ENCODE measurements around the gene MAD1L1. TPM values are rescaled to one million over a fixed set of nuclear protein-coding genes. Genes with fewer than 3 reads are reported as not detected.
"Not testable (repeated sequence)": the region's sequence is repeated elsewhere in the genome, so short reads cannot be mapped to it uniquely, and the experiment has no call there.

MAD1L1 gene
- total RNA-seq, 2 donors from 2014 or later: 18.9 to 24.9 TPM

- ATAC-seq (no peak), DNase-seq (no peak)
- intact Hi-C loops (cut with DNase I): no loop called here
Measured at GRCh38 chr7:1864161-1864940, 368.4 kb downstream of the MAD1L1 start.

GRCh38 chr7:1863091-1863900 is 369.4 kb downstream of the MAD1L1 start:
- DNase-seq (no peak), ATAC-seq (no peak)
- intact Hi-C loops (cut with DNase I): no loop called here

GRCh38 chr7:1862560-1862959 is 370.2 kb downstream of the MAD1L1 start:
- intact Hi-C loops (cut with DNase I): no loop called here
- ATAC-seq (no peak), DNase-seq (no peak)

DNA sequence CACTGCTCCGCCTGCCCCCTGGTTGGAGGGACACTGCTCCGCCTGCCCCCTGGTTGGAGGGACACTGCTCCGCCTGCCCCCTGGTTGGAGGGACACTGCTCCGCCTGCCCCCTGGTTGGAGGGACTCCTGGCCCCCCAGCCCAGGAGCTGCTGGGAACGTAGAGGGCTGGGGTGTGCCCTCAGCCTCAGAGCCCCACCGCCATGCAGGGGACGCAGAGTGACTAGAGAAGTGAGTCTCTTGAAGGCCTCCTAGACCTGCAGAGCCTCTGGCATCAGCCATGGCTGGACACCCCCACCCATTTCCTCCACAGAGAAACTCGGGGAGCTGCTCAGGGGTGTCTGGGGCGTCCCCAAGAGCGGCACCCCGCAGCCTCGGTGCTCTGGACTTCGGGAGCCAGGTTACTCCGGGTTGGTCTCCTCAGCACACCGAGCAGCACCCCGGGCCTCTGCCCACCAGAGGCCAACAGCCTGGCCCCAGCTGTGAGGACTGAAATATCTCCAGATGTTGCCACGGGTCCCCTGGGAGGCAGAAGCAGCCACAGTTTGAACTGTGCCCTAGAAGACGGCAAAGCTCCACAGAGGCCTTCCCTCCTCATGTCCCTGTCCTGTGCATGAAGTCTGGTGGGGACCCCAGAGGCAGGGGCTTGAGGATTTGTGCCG is 370.8 kb downstream of the MAD1L1 start:
- intact Hi-C loops (cut with DNase I): no loop called here
- no peak for DNase-seq
- peak in 1 of 2 donors; percentile 21 for ATAC-seq

DNA sequence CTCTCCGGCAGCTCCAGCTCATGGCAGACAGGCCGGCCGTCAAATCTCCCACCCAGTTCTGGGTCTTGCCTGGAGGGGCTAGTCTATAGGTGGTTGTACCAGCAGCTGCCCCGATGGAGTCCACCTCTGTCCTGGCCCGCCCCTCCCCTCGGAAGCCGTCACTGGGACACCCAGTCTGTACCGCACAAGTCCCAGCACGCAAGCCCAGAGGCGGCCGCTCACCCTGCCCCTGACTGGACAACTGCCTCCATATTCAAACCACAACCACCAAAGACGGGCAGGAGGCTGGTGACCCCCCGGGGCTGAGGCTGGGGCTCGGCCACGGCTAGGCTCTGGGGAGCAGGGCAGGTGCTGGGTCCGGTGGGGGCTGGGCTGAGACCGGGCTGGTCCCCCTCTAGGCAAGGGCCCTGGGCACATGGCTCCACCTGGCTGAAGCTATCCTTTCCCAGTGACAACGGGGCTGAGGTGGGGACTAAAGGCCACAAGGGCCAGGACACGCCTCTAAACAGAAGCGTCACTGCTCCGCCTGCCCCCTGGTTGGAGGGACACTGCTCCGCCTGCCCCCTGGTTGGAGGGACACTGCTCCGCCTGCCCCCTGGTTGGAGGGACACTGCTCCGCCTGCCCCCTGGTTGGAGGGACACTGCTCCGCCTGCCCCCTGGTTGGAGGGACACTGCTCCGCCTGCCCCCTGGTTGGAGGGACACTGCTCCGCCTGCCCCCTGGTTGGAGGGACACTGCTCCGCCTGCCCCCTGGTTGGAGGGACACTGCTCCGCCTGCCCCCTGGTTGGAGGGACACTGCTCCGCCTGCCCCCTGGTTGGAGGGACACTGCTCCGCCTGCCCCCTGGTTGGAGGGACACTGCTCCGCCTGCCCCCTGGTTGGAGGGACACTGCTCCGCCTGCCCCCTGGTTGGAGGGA is 371.6 kb downstream of the MAD1L1 start:
- intact Hi-C loops (cut with DNase I); ATAC-seq; DNase-seq: not testable (repeated sequence)

DNA sequence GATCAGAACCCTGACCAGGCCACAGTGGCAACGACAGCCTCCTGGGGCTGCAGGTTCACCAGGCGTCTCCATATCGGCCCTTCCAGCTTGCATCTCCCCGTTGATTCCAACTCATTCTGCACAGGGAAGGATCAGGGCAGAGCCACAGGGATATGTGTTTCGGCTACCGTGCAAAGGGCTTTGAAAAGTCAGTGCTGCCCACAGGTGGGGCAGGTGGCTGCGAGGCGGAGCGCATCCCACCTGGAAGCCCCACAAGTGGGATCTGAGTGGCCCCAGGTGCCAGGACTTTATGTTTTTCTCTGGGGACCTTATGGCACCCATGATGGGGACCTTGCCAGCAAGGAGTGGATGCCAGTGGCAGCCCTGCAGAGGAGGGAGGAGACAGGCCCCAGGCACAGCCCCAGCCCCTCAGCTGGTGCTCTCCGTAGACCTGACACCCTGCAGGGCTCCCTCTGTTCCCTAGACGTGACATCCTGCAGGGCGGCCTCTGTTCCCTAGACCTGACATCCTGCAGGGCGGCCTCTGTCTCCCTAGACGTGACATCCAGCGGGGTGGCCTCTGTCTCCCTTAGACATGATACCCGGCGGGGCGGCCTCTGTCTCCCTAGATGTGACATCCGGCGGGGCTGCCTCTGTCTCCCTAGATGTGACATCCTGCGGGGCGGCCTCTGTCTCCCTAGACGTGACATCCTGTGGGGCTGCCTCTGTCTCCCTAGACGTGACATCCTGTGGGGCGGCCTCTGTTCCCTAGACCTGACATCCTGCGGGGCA is 373.3 kb downstream of the MAD1L1 start:
- no peak for ATAC-seq
- DNase-seq: peak; percentile 21
- intact Hi-C loops (cut with DNase I): no loop called here

DNA sequence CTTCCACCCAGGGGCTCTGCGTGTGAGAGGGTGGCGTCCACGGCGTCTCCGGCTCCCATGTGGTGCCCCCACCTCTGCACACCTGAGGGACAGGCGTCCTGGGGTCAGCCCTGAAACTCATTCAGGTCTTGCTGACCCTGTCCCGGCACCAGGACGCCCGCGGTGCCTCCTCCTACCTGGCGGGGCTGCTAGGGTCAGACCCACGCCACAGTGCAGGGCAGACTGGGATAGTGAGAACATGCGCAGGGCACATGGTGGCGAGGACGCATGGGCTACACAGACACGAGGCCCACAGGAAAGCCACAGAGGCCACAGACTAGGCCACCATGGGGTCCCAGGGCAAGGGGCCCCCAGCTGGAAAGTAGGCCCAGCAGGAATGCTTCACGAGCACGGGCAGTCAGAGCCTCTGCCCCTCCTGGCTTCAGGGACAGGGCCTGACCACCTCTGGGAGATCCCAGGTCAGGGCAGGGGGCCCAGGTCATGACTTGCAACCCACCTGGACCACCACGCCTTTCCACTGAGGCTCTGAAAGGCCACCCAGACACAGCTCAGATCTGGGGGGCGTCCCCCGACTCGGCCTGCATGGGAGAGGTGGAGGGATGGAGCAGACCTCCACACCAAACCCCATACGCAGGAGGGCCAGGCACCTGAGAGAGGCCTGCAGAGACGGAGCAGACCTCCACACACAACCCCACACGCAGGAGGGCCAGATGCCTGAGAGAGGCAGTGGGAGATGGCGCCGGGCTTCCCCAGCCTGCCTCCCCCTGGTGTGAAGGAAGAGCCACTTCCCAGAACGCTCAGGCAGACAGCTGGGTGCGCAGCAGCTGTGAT is 374.1 kb downstream of the MAD1L1 start:
- ATAC-seq (no peak), DNase-seq (peak; percentile 15)
- intact Hi-C loops (cut with DNase I): no loop called here

DNA sequence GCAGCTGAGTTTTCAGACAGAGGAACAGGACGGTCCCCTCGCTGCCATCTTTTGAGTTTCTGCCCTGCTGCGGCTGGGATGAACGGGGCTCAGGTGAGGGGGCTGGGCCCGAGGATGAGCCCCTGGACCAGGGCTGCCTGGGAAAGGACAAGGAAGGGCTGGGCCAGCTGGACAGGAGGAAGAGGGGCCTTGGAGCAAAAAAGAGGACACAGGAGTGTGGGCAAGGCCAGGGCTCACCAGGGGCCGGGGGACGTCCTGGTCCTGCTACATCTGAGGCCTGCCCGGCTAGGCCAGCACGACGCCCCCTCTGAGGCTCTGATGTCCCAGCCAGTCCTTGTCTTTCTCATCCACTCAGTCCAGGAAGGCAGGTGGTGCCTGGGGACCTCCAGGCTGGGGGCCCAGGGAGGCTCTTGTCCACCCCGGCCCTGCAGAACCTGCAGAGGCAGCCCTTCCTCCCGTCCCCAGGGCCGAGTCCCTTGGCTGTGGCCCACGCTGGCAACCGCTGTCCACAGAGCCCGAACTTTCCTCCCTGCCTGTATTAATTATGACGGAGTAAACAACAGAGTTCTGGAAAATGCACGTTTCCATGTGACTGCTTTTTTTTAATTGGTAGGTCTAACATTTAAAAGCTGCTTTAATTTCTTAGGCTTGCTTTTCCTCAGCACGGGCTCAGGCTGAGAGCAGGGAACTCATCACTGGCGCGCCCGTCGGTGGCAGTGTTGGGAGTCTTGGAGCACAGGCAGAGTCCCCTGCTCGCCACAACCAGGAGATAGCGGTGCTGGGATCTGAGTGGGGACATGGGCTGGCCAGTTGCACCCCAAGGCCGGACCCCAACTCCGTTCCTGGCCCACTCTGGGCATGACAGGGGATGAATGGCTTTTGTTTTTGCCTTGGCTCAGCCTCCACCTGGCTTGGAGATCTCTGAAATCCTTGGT is 375.0 kb downstream of the MAD1L1 start:
- no peak for ATAC-seq

DNA sequence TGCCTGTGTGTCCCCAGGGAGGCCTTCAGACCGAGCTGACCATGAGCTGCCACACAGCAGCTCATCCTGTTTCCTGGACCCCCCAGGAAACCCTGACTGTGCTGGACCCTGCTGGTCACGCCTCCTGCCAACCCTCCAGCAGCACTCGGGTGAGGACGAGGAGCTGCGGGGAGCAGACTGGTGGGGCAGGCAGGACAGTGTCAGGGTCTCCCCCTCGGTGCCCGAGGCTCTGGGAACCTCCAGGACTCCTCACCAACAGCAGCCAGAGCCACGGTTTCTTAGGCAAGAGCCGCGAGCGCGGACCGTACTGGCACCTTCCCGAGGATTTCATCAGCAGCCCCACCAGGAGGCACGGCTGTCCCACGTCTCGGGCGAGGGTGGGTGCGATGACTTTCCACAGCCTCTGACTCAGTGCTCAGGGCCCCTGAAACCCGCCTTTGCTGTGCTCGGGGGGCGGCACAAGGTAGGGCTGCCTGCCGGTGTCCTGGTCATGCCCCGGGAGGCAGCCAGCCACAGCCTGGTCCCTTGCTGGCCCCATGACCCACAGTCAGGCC is 375.8 kb downstream of the MAD1L1 start:
- intact Hi-C loops (cut with DNase I): no loop called here
- peak in 1 of 2 donors; percentile 7 for ATAC-seq
- peak; percentile 7 for DNase-seq

More for the DNA sequence above, 375.0 kb downstream of the MAD1L1 start:
- intact Hi-C loops (cut with DNase I): no loop called here
- DNase-seq: peak; percentile 15

DNA sequence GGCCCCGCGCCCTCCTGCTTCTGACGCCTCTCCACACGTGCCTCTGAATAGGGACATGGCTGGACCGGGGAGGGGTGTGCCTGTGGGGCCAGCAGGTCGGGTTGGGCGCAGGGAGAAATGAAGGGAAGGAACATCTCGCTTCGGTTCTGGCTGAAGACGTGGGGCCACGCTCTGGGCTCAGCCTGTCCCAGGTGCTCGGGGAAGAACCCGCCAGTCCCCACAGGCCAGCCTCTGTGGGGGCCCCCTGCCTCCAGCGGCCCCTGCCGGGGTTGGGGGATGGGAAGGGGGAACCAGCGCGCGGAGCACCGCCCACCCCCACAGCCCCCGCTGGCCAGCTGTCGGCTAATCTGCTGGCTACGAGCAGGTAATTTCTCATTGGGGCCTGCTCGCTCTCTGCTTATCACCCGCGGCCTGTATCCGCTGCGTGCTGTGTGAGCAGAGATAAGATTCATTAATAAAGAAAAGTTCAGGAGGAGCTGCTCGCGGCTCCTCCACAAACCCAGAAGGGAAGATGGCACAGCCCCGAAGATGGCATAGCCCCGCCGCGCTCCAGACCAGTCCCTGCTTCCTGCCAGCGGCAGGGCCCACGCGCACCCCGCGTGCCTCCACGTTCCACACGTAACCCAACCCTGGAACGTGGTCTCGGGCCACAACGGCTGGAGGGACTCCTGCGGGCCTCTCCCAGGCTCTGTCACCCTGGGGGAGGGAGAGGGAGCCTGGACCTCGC is 376.4 kb downstream of the MAD1L1 start:
- intact Hi-C loops (cut with DNase I): no loop called here
- ATAC-seq (no peak), DNase-seq (peak; percentile 17)

DNA sequence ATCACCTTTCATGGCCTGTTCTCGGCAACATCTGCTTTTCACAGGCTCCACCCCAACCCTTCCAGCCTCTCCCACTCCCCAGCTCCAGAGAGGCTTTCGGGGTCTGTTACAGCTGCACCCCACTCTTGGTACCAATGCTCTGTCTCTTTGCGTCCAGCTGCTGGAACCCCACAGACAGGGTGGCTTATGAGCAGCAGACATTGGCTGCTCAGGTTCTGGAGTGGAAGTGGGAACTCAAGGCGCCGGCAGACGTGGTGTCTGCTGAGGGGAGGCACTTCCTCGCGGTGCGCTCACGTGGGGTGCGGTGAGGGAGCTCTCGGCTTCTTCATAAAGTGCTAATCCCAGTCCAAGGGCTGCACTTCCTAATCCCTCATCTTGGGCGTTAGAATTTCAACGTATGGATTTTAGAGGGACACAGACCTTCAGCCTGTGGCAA is 377.0 kb downstream of the MAD1L1 start:
- DNase-seq (peak; percentile 6), ATAC-seq (no peak)
- intact Hi-C loops (cut with DNase I): no loop called here

DNA sequence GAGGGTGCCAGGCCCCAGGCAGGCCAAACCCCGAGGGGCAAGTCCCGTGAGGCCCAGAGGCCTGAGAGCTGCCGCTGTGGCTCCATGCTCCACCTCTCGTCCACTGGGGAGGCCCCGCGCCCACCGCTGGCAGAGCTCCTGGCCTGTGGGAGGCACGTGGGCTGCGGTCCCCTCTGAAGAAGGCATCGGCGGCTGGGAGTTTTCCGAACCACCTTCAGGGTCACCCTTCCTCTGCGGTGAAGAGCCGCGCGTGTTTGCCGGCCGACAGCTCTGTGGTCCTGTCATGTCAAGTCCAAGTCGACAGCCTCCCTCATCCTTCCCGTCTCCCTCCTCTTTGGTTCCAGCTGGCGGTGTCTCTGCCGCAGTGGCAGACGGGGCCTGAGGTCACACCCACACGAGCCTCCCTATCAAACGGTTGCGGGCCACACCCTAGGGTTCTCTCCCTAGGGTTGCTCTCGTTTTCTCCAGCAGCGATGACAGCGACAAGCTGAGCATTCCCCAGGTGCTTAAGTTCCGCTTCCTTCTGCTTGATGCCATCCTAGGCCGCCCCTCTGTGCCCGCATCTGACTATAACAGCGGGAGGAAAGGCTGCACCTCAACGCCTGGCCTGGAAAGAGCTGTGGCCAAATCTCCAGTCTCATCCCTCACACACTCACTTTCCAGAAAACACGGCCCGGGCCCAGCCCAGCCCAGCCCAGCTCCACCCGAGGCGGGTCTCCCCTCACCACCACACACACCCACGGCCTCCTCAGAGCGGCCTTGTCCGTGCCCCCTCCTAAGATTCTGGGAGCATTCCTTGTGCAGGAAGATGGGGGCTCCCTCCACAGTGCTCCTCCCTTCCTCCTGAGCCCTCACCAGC is 377.6 kb downstream of the MAD1L1 start:
- intact Hi-C loops (cut with DNase I): no loop called here
- DNase-seq: peak; percentile 14
- no peak for ATAC-seq

GRCh38 chr7:1853986-1854865 is 378.5 kb downstream of the MAD1L1 start:
- DNase-seq: peak; percentile 18
- intact Hi-C loops (cut with DNase I): no loop called here

More at GRCh38 chr7:1853986-1854865, 378.5 kb downstream of the MAD1L1 start:
- ATAC-seq: no peak
